IMR-90 (cell line): ENCODE data around the gene PLCL2.

ENCODE experiments used
- POLR2A ChIP-seq: IDR thresholded peaks from 2 replicates; pipeline ENCODE4 v1.6.1; 2012; ENCODE audit warnings: mild to moderate bottlenecking, low read depth, low read length
- SMC3 ChIP-seq: fragments of 150-350 bp; IDR thresholded peaks from 2 replicates; pipeline ENCODE4 v1.6.1; 2016; ENCODE audit warnings: low read depth, mild to moderate bottlenecking, antibody characterized with exemption, low read length, moderate library complexity
- TF ChIP-seq, protein P1 (sequence below): conservative IDR thresholded peaks from 2 replicates; pipeline ENCODE4 v1.5.1; 2012; ENCODE audit warnings: mild to moderate bottlenecking, low read depth, low read length, improper control_type of control experiment

DNA sequence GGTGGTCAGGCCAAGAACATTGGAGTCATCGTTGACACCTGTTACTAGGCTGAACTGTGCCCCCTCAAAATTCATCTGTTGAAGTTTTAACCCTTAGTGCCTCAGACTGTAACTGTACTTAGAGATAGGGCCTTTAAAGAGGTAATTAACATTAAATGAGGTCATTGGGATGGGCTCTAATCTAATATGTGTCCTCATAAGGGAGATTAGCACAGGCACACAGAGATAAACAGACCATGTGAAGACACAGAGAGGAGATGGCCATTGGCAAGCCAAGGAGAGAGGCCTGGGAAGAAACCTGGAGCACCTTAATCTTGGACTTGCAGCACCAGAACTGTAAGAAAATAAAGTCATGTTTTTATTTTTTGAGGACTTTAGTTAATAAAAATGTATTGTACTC, 59.6 kb downstream of the PLCL2 start:
- TF ChIP-seq, protein P1, sequence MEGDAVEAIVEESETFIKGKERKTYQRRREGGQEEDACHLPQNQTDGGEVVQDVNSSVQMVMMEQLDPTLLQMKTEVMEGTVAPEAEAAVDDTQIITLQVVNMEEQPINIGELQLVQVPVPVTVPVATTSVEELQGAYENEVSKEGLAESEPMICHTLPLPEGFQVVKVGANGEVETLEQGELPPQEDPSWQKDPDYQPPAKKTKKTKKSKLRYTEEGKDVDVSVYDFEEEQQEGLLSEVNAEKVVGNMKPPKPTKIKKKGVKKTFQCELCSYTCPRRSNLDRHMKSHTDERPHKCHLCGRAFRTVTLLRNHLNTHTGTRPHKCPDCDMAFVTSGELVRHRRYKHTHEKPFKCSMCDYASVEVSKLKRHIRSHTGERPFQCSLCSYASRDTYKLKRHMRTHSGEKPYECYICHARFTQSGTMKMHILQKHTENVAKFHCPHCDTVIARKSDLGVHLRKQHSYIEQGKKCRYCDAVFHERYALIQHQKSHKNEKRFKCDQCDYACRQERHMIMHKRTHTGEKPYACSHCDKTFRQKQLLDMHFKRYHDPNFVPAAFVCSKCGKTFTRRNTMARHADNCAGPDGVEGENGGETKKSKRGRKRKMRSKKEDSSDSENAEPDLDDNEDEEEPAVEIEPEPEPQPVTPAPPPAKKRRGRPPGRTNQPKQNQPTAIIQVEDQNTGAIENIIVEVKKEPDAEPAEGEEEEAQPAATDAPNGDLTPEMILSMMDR, result no peak
- no peak for TF ChIP-seq SMC3
- no peak for TF ChIP-seq POLR2A
